Astrocyte of the spinal cord (primary cell): ENCODE data around the gene CCDC158.
"Not testable (repeated sequence)": the region's sequence is repeated elsewhere in the genome, so short reads cannot be mapped to it uniquely, and the experiment has no call there.

ENCODE experiments used
- DNase-seq: peaks from one replicate; pipeline ENCODE4 v3.0.0; 2011; ENCODE audit warnings: low read depth, low spot score
- H3K4me3 ChIP-seq: 2 replicates; pipeline ENCODE4 v1.5.1; 2011; ENCODE audit warnings: low read depth, mild to moderate bottlenecking, low read length, moderate library complexity
- in situ Hi-C: cut with HindIII; loops from 2 replicates; pipeline ENCODE4 v1.10.0; 2017; ENCODE audit warnings: low sequenced_read_pairs
- TF ChIP-seq, protein P1 (sequence below): IDR thresholded peaks from 2 replicates; pipeline ENCODE4 v1.5.1; 2012; ENCODE audit warnings: low read depth, mild to moderate bottlenecking, low read length, inconsistent platforms

CCDC158 gene

DNA sequence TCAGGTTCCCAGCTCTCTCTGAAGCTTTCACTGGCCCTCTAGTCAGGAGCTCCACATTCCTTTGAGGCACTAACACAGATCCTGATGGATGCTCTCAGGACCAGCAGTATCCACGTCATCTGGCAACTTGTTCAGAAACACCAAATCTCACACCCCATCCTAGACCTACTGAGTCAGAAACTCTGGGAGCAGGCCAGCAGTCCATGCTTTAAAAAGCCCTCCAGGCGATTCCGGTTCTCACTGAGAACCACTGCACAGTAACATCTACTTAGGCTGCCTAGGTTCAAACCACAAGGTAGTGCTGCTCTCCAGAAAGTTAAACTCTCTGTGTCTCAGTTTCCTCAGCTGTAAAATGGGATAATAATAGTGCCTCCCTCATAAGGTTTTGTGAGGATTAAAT, 55.3 kb downstream of the CCDC158 start:
- peak; percentile 5 for DNase-seq
- in situ Hi-C loops, result no loop called here
- TF ChIP-seq, protein P1, sequence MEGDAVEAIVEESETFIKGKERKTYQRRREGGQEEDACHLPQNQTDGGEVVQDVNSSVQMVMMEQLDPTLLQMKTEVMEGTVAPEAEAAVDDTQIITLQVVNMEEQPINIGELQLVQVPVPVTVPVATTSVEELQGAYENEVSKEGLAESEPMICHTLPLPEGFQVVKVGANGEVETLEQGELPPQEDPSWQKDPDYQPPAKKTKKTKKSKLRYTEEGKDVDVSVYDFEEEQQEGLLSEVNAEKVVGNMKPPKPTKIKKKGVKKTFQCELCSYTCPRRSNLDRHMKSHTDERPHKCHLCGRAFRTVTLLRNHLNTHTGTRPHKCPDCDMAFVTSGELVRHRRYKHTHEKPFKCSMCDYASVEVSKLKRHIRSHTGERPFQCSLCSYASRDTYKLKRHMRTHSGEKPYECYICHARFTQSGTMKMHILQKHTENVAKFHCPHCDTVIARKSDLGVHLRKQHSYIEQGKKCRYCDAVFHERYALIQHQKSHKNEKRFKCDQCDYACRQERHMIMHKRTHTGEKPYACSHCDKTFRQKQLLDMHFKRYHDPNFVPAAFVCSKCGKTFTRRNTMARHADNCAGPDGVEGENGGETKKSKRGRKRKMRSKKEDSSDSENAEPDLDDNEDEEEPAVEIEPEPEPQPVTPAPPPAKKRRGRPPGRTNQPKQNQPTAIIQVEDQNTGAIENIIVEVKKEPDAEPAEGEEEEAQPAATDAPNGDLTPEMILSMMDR, result no peak

DNA sequence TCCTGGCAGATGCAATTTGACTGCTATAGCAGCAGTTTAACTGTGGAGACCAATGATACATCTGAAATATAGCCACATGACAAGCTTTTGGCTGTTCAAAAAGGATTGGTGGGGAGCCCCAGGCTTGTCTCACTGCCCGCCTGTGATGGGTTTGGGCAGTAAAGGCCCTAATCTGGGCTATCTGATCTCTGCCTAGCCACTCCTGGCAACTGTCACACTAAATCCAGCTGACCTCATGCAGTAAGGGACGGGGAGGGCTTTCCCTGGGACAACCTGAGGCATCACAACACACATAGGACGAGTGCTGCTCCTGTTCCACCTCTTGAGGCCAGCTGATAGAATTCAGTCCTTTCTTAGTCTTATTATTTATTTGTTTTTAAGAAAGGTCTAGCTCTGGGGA, 56.2 kb downstream of the CCDC158 start:
- in situ Hi-C loops, result no loop called here
- DNase-seq, result no peak
- H3K4me3 ChIP-seq, result no peak overlapping the region
- TF ChIP-seq, protein P1, result no peak

More for the DNA sequence above, 55.3 kb downstream of the CCDC158 start:
- no peak overlapping the region for H3K4me3 ChIP-seq

DNA sequence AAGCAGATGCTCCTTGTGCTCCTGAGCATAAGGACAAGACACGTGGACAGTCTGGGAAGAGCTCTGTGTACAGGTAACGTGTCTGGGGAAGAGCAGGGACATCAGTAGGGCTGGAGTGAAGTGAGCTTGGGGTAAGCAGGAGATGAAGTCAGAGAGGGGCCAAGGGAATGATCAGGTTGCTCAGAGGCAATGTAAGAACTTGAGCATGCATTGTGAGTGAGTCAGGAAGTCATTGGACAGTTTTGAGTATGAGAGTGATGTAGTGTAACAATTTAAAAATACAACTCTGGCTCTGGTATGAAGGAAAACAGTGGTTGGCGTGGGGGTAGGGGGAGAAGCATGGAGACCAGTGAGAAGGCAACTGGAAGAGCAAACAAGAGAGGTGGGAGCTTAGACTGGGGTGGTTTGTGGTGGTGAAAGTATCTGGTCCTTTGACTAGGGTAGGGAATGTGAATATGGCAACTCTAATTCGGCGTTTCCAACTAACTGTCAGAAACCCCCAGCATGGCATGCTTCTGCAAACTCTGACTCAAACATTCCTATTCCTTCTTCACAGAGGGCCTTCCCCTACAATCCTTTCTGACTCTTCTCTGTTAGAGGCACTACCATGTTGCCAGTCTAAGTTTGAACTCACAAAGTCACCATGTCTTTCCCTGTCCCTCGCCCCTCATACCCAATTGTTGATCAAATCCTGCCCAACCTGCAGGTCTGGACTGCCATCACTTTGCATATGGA, 57.2 kb downstream of the CCDC158 start:
- in situ Hi-C loops, result no loop called here
- peak; percentile 6 for DNase-seq
- no peak overlapping the region for H3K4me3 ChIP-seq
- TF ChIP-seq, protein P1, result no peak

DNA sequence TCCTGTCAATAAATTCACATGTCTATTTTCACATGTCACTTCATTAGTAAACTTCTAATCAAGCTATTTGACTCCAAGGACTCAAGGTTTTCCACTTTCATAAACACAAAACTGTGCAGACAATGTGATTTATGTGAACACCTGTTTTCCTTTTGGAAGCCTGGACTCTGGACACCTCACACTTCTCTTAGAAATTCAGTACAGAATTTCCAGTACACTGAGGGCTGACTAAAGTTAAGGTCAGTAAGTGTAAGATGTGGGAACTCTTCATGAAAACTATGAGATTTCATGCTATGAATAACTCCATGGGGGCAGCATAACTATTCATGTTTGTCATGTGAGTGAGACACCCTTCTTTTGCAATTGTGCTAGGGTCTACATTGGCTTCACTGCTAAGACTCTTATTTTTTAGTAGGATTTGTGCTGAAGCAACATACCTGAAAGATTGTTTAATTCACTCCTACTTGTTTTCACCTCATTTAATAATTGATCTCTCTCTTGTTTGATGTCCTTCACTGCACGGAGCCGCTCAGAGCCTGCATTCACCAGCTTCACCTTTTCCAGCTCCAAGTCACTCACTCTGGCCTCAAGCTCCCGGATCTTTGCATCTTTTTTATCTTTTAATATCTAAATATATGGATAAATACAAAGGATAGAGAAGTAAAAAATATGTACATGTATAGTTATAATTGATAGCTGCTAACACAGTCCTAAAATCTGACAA, 59.1 kb downstream of the CCDC158 start:
- TF ChIP-seq, protein P1, result no peak
- no peak overlapping the region for H3K4me3 ChIP-seq
- no peak for DNase-seq
- in situ Hi-C loops, result no loop called here

DNA sequence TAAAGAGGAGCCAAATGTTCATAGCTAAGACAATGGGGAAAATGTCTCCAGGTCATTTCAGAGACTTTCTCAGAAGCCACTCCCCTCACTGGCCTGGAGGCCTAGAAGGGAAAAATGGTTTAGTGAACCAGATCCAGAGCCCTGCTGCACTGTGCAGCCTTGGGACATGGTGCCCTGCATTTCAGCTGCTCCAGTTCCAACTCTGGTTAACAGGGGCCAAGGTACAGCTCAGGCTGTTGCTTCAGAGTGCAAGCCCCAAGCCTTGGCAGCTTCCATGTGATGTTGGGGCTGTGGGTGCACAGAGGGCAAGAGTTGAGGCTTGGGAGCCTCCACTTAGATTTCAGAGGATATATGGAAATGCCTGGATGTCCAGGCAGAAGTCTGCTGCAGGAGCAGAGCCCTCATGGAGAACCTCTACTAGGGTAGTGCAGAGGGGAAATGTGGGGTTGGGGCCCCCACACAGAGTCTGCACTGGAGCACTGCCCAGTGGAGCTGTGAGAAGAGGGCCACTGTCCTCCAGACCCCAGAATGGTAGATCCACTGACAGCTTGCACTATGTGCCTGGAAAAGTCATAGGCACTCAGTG, 61.0 kb downstream of the CCDC158 start:
- H3K4me3 ChIP-seq, in situ Hi-C loops, DNase-seq: not testable (repeated sequence)

DNA sequence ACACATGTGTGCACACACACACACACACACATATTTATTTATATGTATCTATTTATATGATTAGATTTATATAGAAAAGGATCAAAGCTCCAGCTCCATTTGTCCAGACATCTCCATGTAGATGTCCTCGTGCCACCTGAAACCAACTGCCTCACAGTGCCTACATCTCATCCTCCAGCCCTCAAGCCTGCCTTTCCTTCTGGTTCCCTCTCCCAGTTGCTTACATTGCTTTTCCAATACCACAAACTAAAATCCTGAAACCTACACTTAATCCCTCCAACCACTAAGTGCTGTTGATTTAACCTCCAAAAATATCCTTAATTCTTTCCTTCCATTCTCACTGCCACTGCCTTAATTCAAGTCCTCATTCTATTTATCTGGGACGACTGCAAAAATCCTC, 63.0 kb downstream of the CCDC158 start:
- in situ Hi-C loops, result no loop called here
- H3K4me3 ChIP-seq, result no peak overlapping the region
- DNase-seq, result no peak
- TF ChIP-seq, protein P1, result no peak
